HG03097 (cell line): ENCODE results near the gene DOC2B.
"Not testable (repeated sequence)": the region's sequence is repeated elsewhere in the genome, so short reads cannot be mapped to it uniquely, and the experiment has no call there.

Source experiments
- ATAC-seq: cut with Tn5 transposase; IDR thresholded peaks from one replicate; pipeline ENCODE4 v1.9.1; 2021; ENCODE audit not compliant: unreplicated experiment, low FRiP score

DOC2B gene

GRCh38 chr17:213286-214105 lies 32.0 kb upstream of the DOC2B start:
- ATAC-seq, result no peak

DNA sequence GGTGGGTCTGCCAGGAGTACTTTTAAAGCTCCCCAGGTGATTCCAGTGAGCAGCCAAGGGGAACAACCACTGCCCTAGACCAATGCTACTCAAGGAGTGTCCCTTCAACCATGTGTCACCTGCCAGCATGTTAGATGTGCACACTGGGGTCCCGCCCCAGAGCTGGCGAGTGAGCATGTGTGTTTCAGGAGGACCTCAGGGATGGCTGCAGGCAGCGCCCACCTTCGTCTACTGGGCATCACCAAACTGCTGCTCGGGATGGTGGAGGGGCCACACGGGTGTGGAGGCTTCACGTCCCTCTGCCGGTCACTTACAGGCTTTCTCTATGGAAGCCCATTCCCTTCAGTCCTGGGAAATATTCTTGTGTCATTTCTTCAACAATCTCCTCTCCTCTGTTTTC lies 29.0 kb upstream of the DOC2B start:
- no peak for ATAC-seq

DNA sequence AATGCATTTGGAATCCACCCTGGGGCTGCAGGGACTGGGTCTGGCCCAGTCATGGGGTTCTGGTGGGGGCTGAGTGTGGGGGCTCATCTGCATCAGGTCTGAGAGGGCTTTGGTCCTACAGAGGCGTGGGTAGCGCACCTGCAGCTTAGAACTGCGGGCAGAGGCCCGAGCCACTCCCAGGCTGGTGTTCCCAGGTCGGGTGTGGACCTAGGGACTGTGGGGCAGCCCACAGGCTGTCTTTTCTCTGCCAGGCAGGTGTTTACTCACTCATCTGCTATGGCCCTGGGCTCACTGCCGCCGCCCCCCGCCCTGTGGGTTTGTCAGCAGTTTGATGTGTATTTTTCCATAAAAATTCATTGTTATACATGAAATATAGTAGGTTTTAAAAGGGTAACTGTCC lies 27.0 kb upstream of the DOC2B start:
- ATAC-seq, result no peak

DNA sequence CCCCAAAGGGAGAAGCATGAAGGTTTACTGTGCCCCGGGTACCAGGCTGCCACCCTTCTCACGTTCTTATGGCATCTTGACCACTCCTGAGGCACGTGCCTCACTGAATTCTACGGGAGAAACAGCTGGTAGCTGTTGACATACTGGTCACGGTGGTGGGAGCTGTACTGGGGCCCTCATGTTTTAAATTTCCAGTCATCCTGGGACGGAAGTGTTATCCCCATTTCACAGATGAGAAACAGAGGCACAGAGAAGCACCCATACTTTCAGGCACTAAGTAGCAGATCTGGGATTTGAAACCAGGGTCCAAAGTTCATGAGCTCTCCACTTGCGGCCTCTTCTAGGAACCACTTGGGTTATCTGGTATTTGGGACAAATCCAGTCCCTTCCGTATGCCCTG lies 26.3 kb upstream of the DOC2B start:
- ATAC-seq, result no peak

GRCh38 chr17:206941-207560 lies 25.6 kb upstream of the DOC2B start:
- ATAC-seq, result no peak

- not testable (repeated sequence) for ATAC-seq
These were observed 25.0 kb upstream of the DOC2B start for GRCh38 chr17:206484-206883.

- no peak for ATAC-seq
These were observed 24.4 kb upstream of the DOC2B start for GRCh38 chr17:205817-206216.

DNA sequence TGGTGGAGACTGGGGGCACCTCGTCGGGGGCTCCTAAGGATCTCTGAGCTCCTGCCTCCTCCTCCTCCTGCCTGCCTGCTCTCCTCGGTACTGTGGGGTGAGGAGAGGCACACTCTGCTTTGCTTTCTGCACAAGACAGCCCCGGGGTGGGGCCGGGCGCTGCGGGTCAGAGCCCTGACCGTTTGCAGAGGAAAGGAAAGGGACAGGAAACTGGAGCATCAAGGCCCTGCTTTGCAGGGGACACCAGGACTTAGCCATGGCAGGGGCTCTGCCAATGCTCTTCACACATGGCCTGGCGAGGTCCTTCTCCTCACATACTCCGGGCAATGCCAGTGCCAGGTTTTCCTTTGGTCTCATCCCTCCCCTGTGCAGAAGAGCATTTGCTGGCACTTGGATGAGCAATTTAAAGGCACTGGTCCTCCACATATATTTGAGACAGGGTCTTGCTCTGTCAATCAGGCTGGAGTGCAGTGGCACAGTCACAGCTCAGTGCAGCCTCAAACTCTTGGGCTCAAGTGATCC lies 23.8 kb upstream of the DOC2B start:
- no peak for ATAC-seq

- no peak for ATAC-seq
These were observed 23.1 kb upstream of the DOC2B start for GRCh38 chr17:204427-205147.

- no peak for ATAC-seq
These were observed 21.1 kb upstream of the DOC2B start for GRCh38 chr17:202501-202951.

DNA sequence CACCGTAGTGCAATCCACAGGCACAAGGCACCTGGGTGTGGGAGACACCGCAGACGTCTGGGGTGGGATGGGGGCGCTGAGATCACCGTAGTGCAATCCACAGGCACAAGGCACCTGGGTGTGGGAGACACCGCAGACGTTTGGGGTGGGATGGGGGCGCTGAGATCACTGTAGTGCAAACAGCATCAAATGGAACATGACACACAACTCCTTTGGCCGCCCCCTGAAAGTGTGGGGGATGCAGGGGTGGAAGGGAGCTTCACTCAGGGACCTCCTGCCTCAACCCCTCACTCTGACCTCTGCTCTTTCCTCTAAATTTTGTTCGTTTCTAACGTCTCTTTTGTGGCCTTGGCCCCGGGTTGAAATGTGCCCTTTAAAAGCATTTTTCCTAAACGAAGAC lies 20.3 kb upstream of the DOC2B start:
- ATAC-seq, result not testable (repeated sequence)

DNA sequence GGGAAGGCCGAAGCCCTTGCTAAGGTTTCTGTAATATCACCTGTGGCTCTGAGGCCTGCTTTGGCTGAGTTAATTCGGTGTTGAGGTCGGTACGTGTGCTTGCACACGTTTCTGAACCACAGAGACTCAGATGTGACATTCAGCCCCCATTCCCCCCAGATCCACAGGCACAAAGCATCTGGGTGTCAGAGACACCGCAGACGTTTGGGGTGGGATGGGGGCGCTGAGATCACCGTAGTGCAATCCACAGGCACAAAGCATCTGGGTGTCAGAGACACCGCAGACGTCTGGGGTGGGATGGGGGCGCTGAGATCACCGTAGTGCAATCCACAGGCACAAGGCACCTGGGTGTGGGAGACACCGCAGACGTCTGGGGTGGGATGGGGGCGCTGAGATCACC lies 19.8 kb upstream of the DOC2B start:
- not testable (repeated sequence) for ATAC-seq

GRCh38 chr17:200586-200985 lies 19.1 kb upstream of the DOC2B start:
- no peak for ATAC-seq

DNA sequence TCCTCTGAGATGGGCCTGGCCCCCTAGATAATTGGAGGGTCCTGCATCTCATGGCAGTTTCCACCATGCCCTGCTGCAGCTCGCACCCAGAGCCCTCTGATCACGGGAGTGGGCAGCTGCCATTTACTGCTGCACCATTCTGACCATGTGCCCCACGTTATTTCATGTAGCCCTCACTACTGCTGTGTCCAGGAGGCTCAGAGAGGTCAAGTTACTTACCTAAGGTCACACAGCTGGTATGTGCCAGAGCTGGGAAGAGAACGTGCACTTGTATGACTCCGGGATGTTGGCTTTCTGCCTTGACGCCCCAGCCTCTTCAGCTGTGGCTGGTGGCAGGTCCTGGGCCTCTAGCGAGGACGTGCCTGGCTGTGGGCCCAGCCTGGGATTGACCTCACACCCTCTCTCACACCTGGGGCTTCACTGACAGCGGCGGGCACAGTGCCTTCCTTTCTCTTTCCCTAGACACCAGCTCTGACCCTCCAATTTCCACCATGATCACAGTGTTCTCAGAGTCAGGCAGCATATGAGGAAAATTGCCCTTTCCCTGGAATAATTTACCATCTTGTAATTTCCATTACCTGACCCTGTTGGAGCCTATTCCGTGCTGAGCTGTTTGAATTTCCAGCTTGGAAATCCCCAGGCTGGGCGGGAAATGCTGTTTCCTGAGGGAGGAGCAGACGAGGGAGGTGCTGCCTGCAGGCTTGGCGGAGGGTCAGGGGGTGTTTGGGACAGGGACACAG lies 18.5 kb upstream of the DOC2B start:
- ATAC-seq, result no peak

DNA sequence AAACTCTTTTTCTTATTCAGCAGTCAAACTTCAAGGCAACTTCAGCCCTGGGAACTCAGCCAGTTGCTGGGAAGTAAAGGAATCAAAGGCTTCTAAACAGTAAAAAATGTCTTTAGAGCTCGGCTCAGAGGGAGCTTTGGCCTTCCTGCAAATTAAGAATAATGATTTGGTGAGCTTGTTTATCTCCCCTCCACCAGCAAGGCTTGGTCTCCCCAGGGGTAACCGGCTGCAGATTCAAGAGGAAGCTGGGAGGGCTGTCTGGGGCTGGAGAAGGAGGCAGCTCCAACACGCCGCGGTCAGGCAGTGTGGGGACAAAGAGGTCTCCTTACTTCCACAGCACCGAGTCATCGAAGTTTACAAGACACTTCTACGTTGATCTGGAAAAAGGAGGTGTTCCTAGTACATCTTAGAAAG lies 17.7 kb upstream of the DOC2B start:
- no peak for ATAC-seq

GRCh38 chr17:198225-198624 lies 16.8 kb upstream of the DOC2B start:
- ATAC-seq, result not testable (repeated sequence)

- no peak for ATAC-seq
These were observed 15.9 kb upstream of the DOC2B start for GRCh38 chr17:197352-197751.

GRCh38 chr17:194828-195602 lies 13.6 kb upstream of the DOC2B start:
- no peak for ATAC-seq

DNA sequence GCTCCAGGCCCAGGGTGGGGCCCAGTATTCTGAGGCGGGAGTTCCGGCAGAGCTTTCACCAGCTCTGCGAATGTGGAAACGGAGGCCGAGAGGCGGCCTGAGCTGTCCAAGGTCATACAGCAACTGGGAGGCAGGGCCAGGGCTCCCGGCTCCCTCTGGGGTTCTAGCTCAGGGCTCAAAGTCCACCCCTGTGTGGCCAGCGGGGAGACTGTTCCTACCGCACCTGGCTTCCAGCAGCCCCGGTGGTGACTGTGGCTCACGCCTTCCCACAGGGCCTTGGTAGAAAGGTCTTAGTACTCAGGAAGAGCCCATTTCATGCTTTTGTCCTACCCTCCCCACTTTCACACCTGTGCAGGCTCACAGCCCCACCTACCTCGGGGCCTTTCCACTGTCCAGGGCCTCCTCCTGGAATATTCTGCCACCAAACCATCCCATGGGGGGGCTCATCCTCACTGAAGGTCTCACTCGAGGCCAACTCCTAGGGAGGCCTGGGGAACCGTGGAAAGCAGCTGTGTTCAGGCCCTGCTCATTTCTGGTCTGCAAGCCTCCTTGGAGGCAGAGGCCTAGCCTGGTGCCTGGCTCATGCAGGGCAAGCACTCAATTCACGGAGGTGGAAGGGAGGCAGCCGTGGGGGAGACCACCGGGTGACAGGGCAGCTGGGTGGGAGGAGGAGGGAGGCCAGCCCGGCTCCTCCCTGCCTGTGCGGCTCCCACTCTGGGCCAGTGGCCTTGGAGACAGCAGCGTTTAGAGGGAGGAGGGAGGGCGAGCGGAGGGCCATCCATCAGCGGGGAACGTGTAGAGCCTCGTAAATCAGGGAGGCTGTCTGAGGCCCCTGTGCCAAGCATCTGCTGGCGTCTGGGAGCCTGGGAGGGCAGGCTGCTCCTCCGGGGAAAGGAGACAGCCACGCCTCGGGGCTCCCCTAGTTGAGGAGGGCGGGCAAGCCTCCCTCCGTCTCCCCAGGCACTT lies 12.7 kb upstream of the DOC2B start:
- no peak for ATAC-seq
